Cardiac muscle cell (in vitro differentiated cells and primary cell): Measurements from ENCODE around the gene ECT2. TPM values are rescaled to one million over a fixed set of nuclear protein-coding genes. Genes with fewer than 3 reads are reported as not detected.
A peak's percentile ranks its signal among the peaks of the same experiment; 100 is the strongest.
"Not testable (repeated sequence)": the region's sequence is repeated elsewhere in the genome, so short reads cannot be mapped to it uniquely, and the experiment has no call there.

ENCODE experiments used
- DNase-seq, 2 donors: peaks; one replicate each; pipeline versions ENCODE4 v3.0.0 to v3.0.0-alpha.2; 2010 to 2017; ENCODE audit warnings: low read depth in 1 of 2, low spot score in 1 of 2
- H3K27ac ChIP-seq: fragments of 200-600 bp; sonication (generic); 2 replicates; pipeline ENCODE4 v1.5.1; 2016
- H3K27me3 ChIP-seq: fragments of 200-600 bp; sonication (generic); 2 replicates; pipeline ENCODE4 v1.6.0; 2016; ENCODE audit warnings: control low read depth
- H3K36me3 ChIP-seq: fragments of 200-600 bp; sonication (generic); 2 replicates; pipeline ENCODE4 v1.5.1; 2016; ENCODE audit warnings: control low read depth
- H3K4me1 ChIP-seq: fragments of 200-600 bp; sonication (generic); 2 replicates; pipeline ENCODE4 v1.8.1; 2017; ENCODE audit warnings: low read depth, mild to moderate bottlenecking, mixed run types
- H3K4me3 ChIP-seq: fragments of 200-600 bp; sonication (generic); 2 replicates; pipeline ENCODE4 v1.5.1; 2016; ENCODE audit warnings: mild to moderate bottlenecking
- H3K9me3 ChIP-seq: fragments of 200-600 bp; sonication (generic); 2 replicates; pipeline ENCODE4 v1.5.1; 2017; ENCODE audit warnings: low read depth, mild to moderate bottlenecking, control low read depth
- CTCF ChIP-seq: IDR thresholded peaks from 2 replicates; pipeline ENCODE4 v1.5.1; 2012; ENCODE audit warnings: low read depth, mild to moderate bottlenecking, low read length
- polyA plus RNA-seq: library from polyadenylated mRNA; unstranded; fragments of >200 nt; fragmentation: Nextera tagmentation; extraction: Ambion mirVana; gene quantifications from 2 replicates; pipeline ENCODE4 v1.2.1, GENCODE V29; 2016
- total RNA-seq: library from RNA; depleted of rRNA; stranded (reverse); fragments of >200 nt; gene quantifications from 2 replicates; pipeline ENCODE4 v1.2.3, GENCODE V29; 2016

Gene ECT2
- total and polyA plus RNA-seq, 2 experiments from 2014 or later: 7.8 to 39.1 TPM

- DNase-seq: no peak
- Histone ChIP-seq H3K4me3 (no peak overlapping the region), H3K27ac (no peak overlapping the region), H3K9me3 (no peaks in the 10 kb centered on the region), H3K36me3 (no peaks in the 10 kb centered on the region), H3K27me3 (no peaks in the 10 kb centered on the region), H3K4me1 (peaks cover 19% of the 10 kb centered on the region)
- TF ChIP-seq CTCF: no peak
Measured at GRCh38 chr3:172853005-172853404, 102.5 kb downstream of the ECT2 start.

DNA sequence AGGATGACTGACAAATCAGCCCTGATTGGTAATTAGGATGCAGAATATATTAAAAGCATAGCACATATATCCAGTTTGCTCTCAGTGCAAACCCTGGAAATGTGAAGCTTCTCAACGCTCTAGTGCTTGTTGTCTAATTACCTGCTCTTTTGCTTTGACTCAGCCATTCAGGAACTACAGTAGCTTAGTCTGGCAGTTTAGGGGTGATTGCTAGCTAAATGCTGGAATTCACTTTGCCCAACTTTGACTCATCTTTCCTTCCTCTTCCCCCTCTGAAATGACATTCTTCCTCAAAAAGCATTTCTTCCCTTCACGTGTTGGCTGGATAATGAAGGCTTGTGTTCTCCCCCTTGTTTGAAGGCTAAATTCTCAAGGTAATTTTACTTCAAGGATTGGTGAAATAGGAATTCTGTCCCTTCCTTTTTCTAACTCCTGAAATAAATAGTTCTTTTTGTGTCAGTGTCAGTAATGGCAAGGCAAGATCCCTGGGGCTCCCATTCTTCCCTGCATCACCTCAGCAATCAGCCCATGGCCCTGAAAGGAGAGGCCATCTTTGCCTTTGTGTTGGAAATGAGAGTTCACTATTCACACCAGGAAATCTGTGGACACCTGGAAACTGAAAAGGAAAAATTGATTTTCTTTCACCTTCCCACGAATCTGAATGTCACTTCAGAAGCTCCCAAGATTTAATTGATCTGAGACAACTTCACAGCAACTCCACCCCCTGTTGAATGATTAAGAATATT, 103.6 kb downstream of the ECT2 start:
- no peak for TF ChIP-seq CTCF
- no peaks in the 10 kb centered on the region for H3K9me3 ChIP-seq
- no peak overlapping the region for H3K4me3 ChIP-seq
- no peak overlapping the region for H3K27ac ChIP-seq
- H3K4me1 ChIP-seq: peaks cover 19% of the 10 kb centered on the region
- H3K36me3 ChIP-seq: no peaks in the 10 kb centered on the region
- no peak for DNase-seq
- no peaks in the 10 kb centered on the region for H3K27me3 ChIP-seq

- no peaks in the 10 kb centered on the region for H3K9me3 ChIP-seq
- no peak overlapping the region for H3K4me3 ChIP-seq
- H3K36me3 ChIP-seq: no peaks in the 10 kb centered on the region
- no peak overlapping the region for H3K27ac ChIP-seq
- H3K4me1 ChIP-seq: peaks cover 19% of the 10 kb centered on the region
- H3K27me3 ChIP-seq: no peaks in the 10 kb centered on the region
- DNase-seq: no peak
- no peak for TF ChIP-seq CTCF
Measured at GRCh38 chr3:172855037-172855436, 104.5 kb downstream of the ECT2 start.

GRCh38 chr3:172856795-172857742, 106.5 kb downstream of the ECT2 start:
- H3K27ac ChIP-seq: peak overlapping the region; percentile 35
- H3K9me3 ChIP-seq: no peaks in the 10 kb centered on the region
- peak; percentile 67 to 81 for DNase-seq
- H3K36me3 ChIP-seq: no peaks in the 10 kb centered on the region
- TF ChIP-seq CTCF: no peak
- H3K4me1 ChIP-seq: peaks cover 19% of the 10 kb centered on the region
- no peak overlapping the region for H3K4me3 ChIP-seq
- H3K27me3 ChIP-seq: no peaks in the 10 kb centered on the region

DNA sequence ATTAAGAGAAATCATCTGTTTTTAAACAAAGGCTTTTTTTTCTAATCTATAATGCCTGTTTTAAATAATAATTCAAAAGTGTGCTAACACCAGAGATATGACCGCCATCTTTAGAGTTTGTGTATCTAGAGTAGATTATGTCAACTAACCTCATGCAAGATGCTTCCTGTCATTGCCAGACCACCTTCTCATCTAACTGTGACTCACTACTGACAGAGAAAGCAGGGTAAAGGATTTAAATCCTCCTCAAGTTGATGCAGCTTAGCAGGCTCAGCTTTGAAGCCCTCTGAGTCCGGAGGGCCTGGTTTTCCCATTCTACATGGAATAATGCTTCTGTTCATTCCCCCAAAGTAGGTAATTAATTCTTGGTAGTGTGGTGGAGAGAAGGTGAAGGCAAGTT, 108.5 kb downstream of the ECT2 start:
- no peak for DNase-seq
- no peak overlapping the region for H3K4me3 ChIP-seq
- no peaks in the 10 kb centered on the region for H3K36me3 ChIP-seq
- H3K9me3 ChIP-seq: no peaks in the 10 kb centered on the region
- no peaks in the 10 kb centered on the region for H3K27me3 ChIP-seq
- H3K4me1 ChIP-seq: peaks cover 19% of the 10 kb centered on the region
- no peak for TF ChIP-seq CTCF
- H3K27ac ChIP-seq: no peak overlapping the region

- H3K4me1 ChIP-seq, H3K9me3 ChIP-seq, DNase-seq, H3K27ac ChIP-seq, H3K4me3 ChIP-seq, H3K36me3 ChIP-seq: not testable (repeated sequence)
- peaks cover 11% of the 10 kb centered on the region for H3K27me3 ChIP-seq
Measured at GRCh38 chr3:172866726-172867350, 116.3 kb downstream of the ECT2 start.
